ENCODE results near the gene PLA2G1B.

PLA2G1B gene

GRCh38 chr12:120321382-120322202 is 6.0 kb downstream of the PLA2G1B start:
- no peak for TF ChIP-seq REST (IDR thresholded peaks at IDR 0.05; ENCODE audit: insufficient read depth in 1 of 2, low read depth in 2 of 2, low read length in 2 of 2)
- TF ChIP-seq FOXP2 (optimal IDR thresholded peaks at IDR 0.05; ENCODE audit: borderline replicate concordance, extremely low read depth, extremely low read length, insufficient read depth): no peak
- TF ChIP-seq SIN3A (IDR thresholded peaks at IDR 0.05; ENCODE audit: borderline replicate concordance, insufficient read depth, low read length): no peak
- TF ChIP-seq TAF1 (IDR thresholded peaks at IDR 0.05; ENCODE audit: borderline replicate concordance, insufficient read depth, low read length): no peak
- no peak for TF ChIP-seq POLR2AphosphoS5 (IDR thresholded peaks at IDR 0.05; ENCODE audit: low read depth, low read length)

GRCh38 chr12:120317224-120318105 is 10.1 kb downstream of the PLA2G1B start:
- TF ChIP-seq SIN3A (IDR thresholded peaks at IDR 0.05; ENCODE audit: borderline replicate concordance, insufficient read depth, low read length) (peak; percentile 98), POLR2AphosphoS5 (IDR thresholded peaks at IDR 0.05; ENCODE audit: low read depth, low read length) (peak; percentile 89), REST (IDR thresholded peaks at IDR 0.05; ENCODE audit: insufficient read depth in 1 of 2, low read depth in 2 of 2, low read length in 2 of 2) (no peak; a peak in 1 of 4 replicates), TAF1 (IDR thresholded peaks at IDR 0.05; ENCODE audit: borderline replicate concordance, insufficient read depth, low read length) (peak; percentile 93; the same call in 1 of the 2 replicates), FOXP2 (optimal IDR thresholded peaks at IDR 0.05; ENCODE audit: borderline replicate concordance, extremely low read depth, extremely low read length, insufficient read depth) (no peak)

DNA sequence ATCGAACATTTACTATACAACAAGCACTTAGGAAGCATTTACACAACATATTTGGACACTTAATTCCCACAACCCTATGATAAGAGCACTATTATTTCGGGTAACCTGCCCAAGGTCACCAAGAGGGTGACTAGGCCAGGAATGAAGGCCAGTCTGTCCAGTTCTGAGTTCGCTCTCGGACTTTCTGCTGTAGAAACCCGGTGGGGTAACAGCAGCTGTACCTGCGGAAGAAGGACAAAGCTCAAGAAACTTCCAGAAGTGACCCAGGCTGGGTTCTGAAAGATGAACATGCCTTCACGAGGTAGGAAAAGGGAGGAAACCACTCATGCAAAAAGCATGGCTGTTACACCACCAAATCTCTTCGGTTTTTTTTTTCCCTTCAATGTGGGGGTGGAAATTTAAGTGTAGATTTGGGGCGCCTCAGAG is 10.8 kb downstream of the PLA2G1B start:
- no peak for TF ChIP-seq POLR2AphosphoS5 (IDR thresholded peaks at IDR 0.05; ENCODE audit: low read depth, low read length)
- TF ChIP-seq TAF1 (IDR thresholded peaks at IDR 0.05; ENCODE audit: borderline replicate concordance, insufficient read depth, low read length): no peak
- no peak for TF ChIP-seq REST (IDR thresholded peaks at IDR 0.05; ENCODE audit: insufficient read depth in 1 of 2, low read depth in 2 of 2, low read length in 2 of 2)

- TF ChIP-seq SIN3A (IDR thresholded peaks at IDR 0.05; ENCODE audit: borderline replicate concordance, insufficient read depth, low read length) (no peak), TAF1 (IDR thresholded peaks at IDR 0.05; ENCODE audit: borderline replicate concordance, insufficient read depth, low read length) (no peak), POLR2AphosphoS5 (IDR thresholded peaks at IDR 0.05; ENCODE audit: low read depth, low read length) (no peak)
These were observed 13.4 kb downstream of the PLA2G1B start for GRCh38 chr12:120314220-120314619.

DNA sequence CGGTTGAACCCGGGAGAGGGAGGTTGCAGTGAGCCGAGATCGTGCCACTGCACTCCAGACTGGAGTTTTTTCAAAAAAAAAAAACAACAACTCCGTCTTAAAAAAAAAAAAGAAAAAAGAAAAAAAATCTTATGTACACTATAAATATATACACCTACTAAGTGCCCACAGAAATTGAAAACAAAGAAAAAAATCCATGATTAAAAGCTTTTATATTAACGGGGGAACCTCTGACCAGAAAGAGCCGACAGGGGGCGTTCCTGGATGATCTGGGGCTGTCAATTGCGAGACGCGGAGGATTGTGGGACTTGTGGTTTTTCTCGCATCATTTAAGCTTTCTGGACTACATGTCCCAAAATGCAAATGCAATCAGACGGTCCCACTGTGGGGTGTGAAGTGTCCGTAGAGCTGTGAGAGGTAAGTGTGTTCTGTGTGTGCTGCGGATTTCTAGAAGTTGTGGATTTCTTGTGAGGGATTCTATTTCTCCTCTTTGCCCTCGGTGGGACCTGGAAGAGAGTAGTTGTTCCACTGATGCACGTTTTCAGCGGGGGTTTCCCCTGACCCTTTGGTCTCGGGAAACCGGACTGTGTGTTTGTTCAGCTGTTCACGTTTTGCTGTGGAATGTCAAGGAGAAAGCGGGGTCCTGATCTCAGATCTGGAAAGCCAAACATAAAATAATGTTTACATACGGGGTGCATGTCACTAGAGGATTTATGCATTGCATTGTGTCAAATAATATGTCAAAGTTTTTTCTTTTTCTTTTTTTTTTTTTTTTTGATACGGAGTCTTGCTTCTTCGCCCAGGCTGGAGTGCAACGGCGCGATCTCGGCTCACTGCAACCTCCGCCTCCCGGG is 25.4 kb downstream of the PLA2G1B start, which contains the start of gene SIRT4:
Gene SIRT4 (plus strand): TSS at position 360 of the 854 bp plus-strand sequence. CDS start 1,241 bp downstream, outside the sequence.
- TF ChIP-seq SIN3A (IDR thresholded peaks at IDR 0.05; ENCODE audit: borderline replicate concordance, insufficient read depth, low read length) (peak; percentile 98; the same call in 1 of the 2 replicates), POLR2AphosphoS5 (IDR thresholded peaks at IDR 0.05; ENCODE audit: low read depth, low read length) (peak; percentile 50; the same call in 1 of the 2 replicates), TAF1 (IDR thresholded peaks at IDR 0.05; ENCODE audit: borderline replicate concordance, insufficient read depth, low read length) (no peak)
